Measurements from ENCODE around the gene LCE1C. TPM values are rescaled to one million over a fixed set of nuclear protein-coding genes. Genes with fewer than 3 reads are reported as not detected.

The LCE1C gene, protein sequence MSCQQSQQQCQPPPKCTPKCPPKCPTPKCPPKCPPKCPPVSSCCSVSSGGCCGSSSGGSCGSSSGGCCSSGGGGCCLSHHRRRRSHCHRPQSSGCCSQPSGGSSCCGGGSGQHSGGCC
- total RNA-seq (not detected), polyA plus RNA-seq (not detected)
- long read RNA-seq, donor 1: 0 reads
- long read RNA-seq, donor 2: 0 reads
- long read RNA-seq, donor 3: 0 reads
- long read RNA-seq, donor 4: 0 reads
- long read RNA-seq, donor 5: 0 reads
- long read RNA-seq, donor 6: 0 reads
- long read RNA-seq, donor 7: 0 reads
- long read RNA-seq, donor 8: 0 reads
- long read RNA-seq, donor 9: 0 reads
- long read RNA-seq, donor 10: 0 reads

DNA sequence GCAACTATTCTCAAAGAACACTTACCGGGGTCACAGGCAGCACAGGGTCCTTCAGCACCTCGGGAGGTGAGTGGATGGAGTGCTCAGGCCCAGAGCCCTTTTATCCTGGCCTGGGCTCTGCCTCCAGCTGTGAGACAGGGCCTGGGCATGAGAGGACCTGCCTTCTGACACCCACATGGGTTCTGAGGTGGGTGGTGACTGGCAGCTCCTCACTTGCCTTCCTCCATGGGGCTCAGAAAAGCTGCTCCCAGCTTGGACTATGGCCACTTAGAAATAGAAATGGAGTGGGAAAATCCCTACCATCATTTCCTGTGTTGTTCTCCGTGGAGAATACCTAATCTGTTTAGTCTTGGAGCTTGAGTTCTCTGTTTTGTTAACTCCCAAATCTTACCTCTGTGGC, at the start of gene LCE1C:
Gene LCE1C, minus strand, starts transcription at position 76 of the 400 bp plus-strand sequence. CDS start 1,173 bp downstream, outside the sequence.
- intact Hi-C loops (cut with DNase I): no loop called here
- no peak for DNase-seq
- no peaks in the 10 kb centered on the region for H3K4me1 ChIP-seq (replicated peaks in 1 of 2)
- WGBS, 4 donors: 48 to 63% (median 59%) methylated on average over 2 to 3 of the region's 3 CpGs
- no peaks in the 10 kb centered on the region for H3K9me3 ChIP-seq (replicated peaks in 1 of 3)
- no peaks in the 10 kb centered on the region for H3K27me3 ChIP-seq
- TF ChIP-seq, protein P1, sequence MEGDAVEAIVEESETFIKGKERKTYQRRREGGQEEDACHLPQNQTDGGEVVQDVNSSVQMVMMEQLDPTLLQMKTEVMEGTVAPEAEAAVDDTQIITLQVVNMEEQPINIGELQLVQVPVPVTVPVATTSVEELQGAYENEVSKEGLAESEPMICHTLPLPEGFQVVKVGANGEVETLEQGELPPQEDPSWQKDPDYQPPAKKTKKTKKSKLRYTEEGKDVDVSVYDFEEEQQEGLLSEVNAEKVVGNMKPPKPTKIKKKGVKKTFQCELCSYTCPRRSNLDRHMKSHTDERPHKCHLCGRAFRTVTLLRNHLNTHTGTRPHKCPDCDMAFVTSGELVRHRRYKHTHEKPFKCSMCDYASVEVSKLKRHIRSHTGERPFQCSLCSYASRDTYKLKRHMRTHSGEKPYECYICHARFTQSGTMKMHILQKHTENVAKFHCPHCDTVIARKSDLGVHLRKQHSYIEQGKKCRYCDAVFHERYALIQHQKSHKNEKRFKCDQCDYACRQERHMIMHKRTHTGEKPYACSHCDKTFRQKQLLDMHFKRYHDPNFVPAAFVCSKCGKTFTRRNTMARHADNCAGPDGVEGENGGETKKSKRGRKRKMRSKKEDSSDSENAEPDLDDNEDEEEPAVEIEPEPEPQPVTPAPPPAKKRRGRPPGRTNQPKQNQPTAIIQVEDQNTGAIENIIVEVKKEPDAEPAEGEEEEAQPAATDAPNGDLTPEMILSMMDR (IDR thresholded peaks at IDR 0.05): no peak
- TF ChIP-seq POLR2A (IDR thresholded peaks at IDR 0.05): no peak
- H3K4me3 ChIP-seq: no peak within 1 kb of the TSS
- no peak within 1 kb of the TSS for H3K27ac ChIP-seq
- H3K36me3 ChIP-seq (replicated peaks in 1 of 2): no peaks in the 10 kb centered on the region

DNA sequence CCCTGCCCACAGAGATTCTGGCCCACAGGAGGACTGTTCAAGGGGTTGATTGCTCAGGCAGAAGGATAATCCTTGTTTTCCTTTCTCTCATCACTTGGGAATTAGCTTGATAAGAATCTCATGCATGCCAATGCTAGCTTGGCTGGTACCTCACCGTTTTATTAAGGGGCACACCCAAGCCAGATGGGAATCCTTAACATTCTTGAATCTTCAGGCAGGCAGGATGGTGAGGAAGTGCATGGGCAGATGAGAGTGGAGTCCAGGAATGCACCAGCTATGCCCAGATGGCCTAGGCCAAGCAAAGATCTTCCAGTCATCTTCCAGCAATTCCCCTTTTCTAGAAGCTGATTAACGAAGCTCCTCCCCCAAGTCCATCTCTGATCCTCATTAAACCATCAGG, 49.2 kb upstream of the LCE1C start:
- no peak overlapping the region for H3K27ac ChIP-seq
- TF ChIP-seq POLR2A (IDR thresholded peaks at IDR 0.05): no peak
- TF ChIP-seq, protein P1 (IDR thresholded peaks at IDR 0.05): no peak
- no peak for DNase-seq
- intact Hi-C loops (cut with DNase I): no loop called here
- H3K4me1 ChIP-seq (replicated peaks in 1 of 2): no peaks in the 10 kb centered on the region
- H3K27me3 ChIP-seq: no peaks in the 10 kb centered on the region
- no peak overlapping the region for H3K4me3 ChIP-seq
- H3K36me3 ChIP-seq (replicated peaks in 1 of 2): no peaks in the 10 kb centered on the region
- 22 to 50% (median 43%) methylated on average over 2 of the region's 2 CpGs for whole genome bisulfite sequencing, 4 donors
- H3K9me3 ChIP-seq (replicated peaks in 1 of 3): no peaks in the 10 kb centered on the region

DNA sequence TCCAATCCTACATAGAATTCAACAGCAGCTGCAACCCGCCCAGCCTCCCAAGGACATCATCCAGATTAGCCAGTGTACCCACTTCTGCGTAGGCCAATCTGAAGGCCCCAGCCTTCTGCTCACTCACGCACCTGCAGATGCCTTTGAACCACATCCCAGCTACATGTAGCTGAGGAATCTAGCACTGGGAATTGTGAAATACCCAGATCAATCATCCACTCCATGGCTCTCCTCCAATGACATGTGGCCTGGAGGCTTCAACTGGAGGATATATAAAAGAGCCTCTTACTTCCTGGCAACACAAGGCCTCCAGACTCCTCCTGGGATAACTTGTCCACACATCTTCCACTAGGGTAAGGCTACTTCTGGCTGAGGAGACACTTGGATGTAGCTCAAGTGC, 36.1 kb upstream of the LCE1C start, which contains the start of gene LCE6A:
Gene LCE6A, plus strand, starts transcription at position 301 of the 400 bp plus-strand sequence. CDS start 665 bp downstream, outside the sequence.
- Histone ChIP-seq H3K9me3 (replicated peaks in 1 of 3) (no peaks in the 10 kb centered on the region), H3K4me3 (no peak within 1 kb of the TSS), H3K27ac (no peak within 1 kb of the TSS), H3K4me1 (replicated peaks in 1 of 2) (no peaks in the 10 kb centered on the region), H3K36me3 (replicated peaks in 1 of 2) (no peaks in the 10 kb centered on the region), H3K27me3 (no peaks in the 10 kb centered on the region)
- 81 to 100% (median 84%) methylated on average over 1 to 3 of the region's 3 CpGs for WGBS, 4 donors
- no peak for DNase-seq
- no peak for TF ChIP-seq POLR2A (IDR thresholded peaks at IDR 0.05)
- TF ChIP-seq, protein P1 (IDR thresholded peaks at IDR 0.05): no peak
- intact Hi-C loops (cut with DNase I): no loop called here

DNA sequence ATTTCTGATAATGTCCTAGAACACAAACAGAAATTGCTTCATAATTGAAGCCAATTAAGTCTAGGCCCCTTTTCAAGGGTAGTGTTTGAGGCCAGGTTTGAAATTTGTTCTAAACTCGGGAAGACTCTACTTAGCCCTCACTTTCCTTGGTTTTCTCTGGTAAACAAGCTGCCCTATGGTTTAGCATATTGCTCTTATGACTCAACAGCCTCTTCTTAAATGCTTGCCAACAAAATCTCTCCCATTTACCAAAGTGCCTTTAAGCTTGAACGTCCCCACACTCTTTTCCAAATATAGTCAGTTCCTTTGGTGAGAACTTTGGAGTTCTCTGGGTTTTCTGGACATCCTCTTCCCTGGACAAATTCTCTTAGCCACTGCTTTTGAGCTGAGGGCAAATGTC, 30.4 kb upstream of the LCE1C start:
- Histone ChIP-seq H3K4me1 (replicated peaks in 1 of 2) (no peaks in the 10 kb centered on the region), H3K36me3 (replicated peaks in 1 of 2) (no peaks in the 10 kb centered on the region), H3K27me3 (no peaks in the 10 kb centered on the region), H3K27ac (no peak overlapping the region), H3K4me3 (no peak overlapping the region), H3K9me3 (replicated peaks in 1 of 3) (no peaks in the 10 kb centered on the region)
- TF ChIP-seq, protein P1 (IDR thresholded peaks at IDR 0.05): no peak
- TF ChIP-seq POLR2A (IDR thresholded peaks at IDR 0.05): no peak
- DNase-seq: no peak
- intact Hi-C loops (cut with DNase I): no loop called here
- WGBS, 4 donors: 37 to 52% (median 46%) methylated on average over 2 of the region's 2 CpGs
